Liver (tissue), 9 donors: ENCODE measurements around the gene CDK10. TPM values are rescaled to one million over a fixed set of nuclear protein-coding genes. Genes with fewer than 3 reads are reported as not detected.

Source experiments
- DNase-seq: peaks from one replicate; pipeline ENCODE4 v3.0.0-alpha.2; 2017; ENCODE audit warnings: low spot score
- H3K27ac ChIP-seq, 2 donors: one replicate each; pipeline ENCODE4 v1.7.0; 2013; ENCODE audit warnings: inconsistent platforms in 2 of 2, low read length in 2 of 2, control low read depth in 1 of 2, low read depth in 1 of 2, mild to moderate bottlenecking in 1 of 2
- H3K27me3 ChIP-seq, 4 donors: one replicate each; pipeline versions ENCODE4 v1.6.1 to v1.7.0; 2013; ENCODE audit warnings: low read length in 3 of 4, inconsistent platforms in 1 of 4, mild to moderate bottlenecking in 1 of 4, moderate library complexity in 1 of 4; ENCODE audit not compliant: control insufficient read depth in 4 of 4, insufficient read depth in 4 of 4
- H3K36me3 ChIP-seq, 4 donors: one replicate each; pipeline versions ENCODE4 v1.6.1 to v1.7.0; 2013; ENCODE audit warnings: low read length in 3 of 4, mild to moderate bottlenecking in 3 of 4, low read depth in 1 of 4, moderate library complexity in 1 of 4; ENCODE audit not compliant: control insufficient read depth in 4 of 4, insufficient read depth in 3 of 4
- H3K4me1 ChIP-seq, 4 donors: one replicate each; pipeline versions ENCODE4 v1.6.1 to v1.7.0; 2013; ENCODE audit warnings: low read length in 3 of 4, mild to moderate bottlenecking in 3 of 4, moderate library complexity in 1 of 4; ENCODE audit not compliant: control insufficient read depth in 4 of 4, insufficient read depth in 4 of 4
- H3K4me3 ChIP-seq, 3 donors: one replicate each; pipeline versions ENCODE4 v1.6.1 to v1.7.0; 2013; ENCODE audit warnings: low read length in 3 of 3, control low read depth in 1 of 3, low read depth in 1 of 3, mild to moderate bottlenecking in 1 of 3
- H3K9ac ChIP-seq, 2 donors: one replicate each; pipeline ENCODE4 v1.7.0; 2013; ENCODE audit warnings: low read length in 2 of 2, mild to moderate bottlenecking in 2 of 2, moderate library complexity in 2 of 2, control low read depth in 1 of 2, low read depth in 1 of 2
- H3K9me3 ChIP-seq, 4 donors: one replicate each; pipeline versions ENCODE4 v1.6.1 to v1.7.0; 2013; ENCODE audit warnings: low read length in 3 of 4; ENCODE audit not compliant: control insufficient read depth in 4 of 4
- ATF3 ChIP-seq: IDR thresholded peaks from 2 replicates; pipeline ENCODE4 v1.6.1; 2016; ENCODE audit warnings: antibody characterized with exemption
- CTCF ChIP-seq: fragments of 150-350 bp; IDR thresholded peaks from 2 replicates; pipeline ENCODE4 v1.5.1; 2017; ENCODE audit warnings: improper control_type of control experiment, low read depth, low read length; ENCODE audit not compliant: missing input control
- EGR1 ChIP-seq, 2 donors: IDR thresholded peaks; 2 replicates each; pipeline ENCODE4 v1.6.1; 2016 to 2018; ENCODE audit warnings: antibody characterized with exemption in 2 of 2, low read depth in 2 of 2
- FOXA1 ChIP-seq: IDR thresholded peaks from 2 replicates; pipeline ENCODE4 v1.6.1; 2016; ENCODE audit warnings: antibody characterized with exemption
- FOXA2 ChIP-seq: IDR thresholded peaks from 2 replicates; pipeline ENCODE4 v1.6.1; 2016; ENCODE audit warnings: antibody characterized with exemption
- HNF4A ChIP-seq, 2 donors: conservative IDR thresholded peaks; 2 replicates each; pipeline ENCODE4 v1.6.1; 2016; ENCODE audit warnings: antibody characterized with exemption in 2 of 2, mild to moderate bottlenecking in 2 of 2
- HNF4G ChIP-seq: IDR thresholded peaks from 2 replicates; pipeline ENCODE4 v1.6.1; 2016; ENCODE audit warnings: antibody characterized with exemption
- JUND ChIP-seq, 2 donors: IDR thresholded peaks; 2 replicates each; pipeline ENCODE4 v1.6.1; 2016; ENCODE audit warnings: antibody characterized with exemption in 2 of 2
- MAX ChIP-seq: IDR thresholded peaks from 2 replicates; pipeline ENCODE4 v1.6.1; 2016; ENCODE audit warnings: antibody characterized with exemption
- NR2F2 ChIP-seq: IDR thresholded peaks from 2 replicates; pipeline ENCODE4 v1.6.1; 2016; ENCODE audit warnings: antibody characterized with exemption
- RAD21 ChIP-seq, 2 donors: IDR thresholded peaks; 2 replicates each; pipeline ENCODE4 v1.6.1; 2016; ENCODE audit warnings: antibody characterized with exemption in 2 of 2, mild to moderate bottlenecking in 2 of 2
- REST ChIP-seq: IDR thresholded peaks from 2 replicates; pipeline ENCODE4 v1.6.1; 2016; ENCODE audit warnings: antibody characterized with exemption, mild to moderate bottlenecking
- RXRA ChIP-seq, 2 donors: IDR thresholded peaks; 2 replicates each; pipeline ENCODE4 v1.6.1; 2017 to 2018; ENCODE audit warnings: antibody characterized with exemption in 2 of 2, mild to moderate bottlenecking in 1 of 2
- SP1 ChIP-seq: IDR thresholded peaks from 2 replicates; pipeline ENCODE4 v1.6.1; 2018; ENCODE audit warnings: antibody characterized with exemption, mild to moderate bottlenecking
- TAF1 ChIP-seq: conservative IDR thresholded peaks from 2 replicates; pipeline ENCODE4 v1.6.1; 2016; ENCODE audit warnings: antibody characterized with exemption, mild to moderate bottlenecking
- YY1 ChIP-seq: IDR thresholded peaks from 2 replicates; pipeline ENCODE4 v1.6.1; 2016; ENCODE audit warnings: antibody characterized with exemption, mild to moderate bottlenecking
- ZBTB33 ChIP-seq: IDR thresholded peaks from 2 replicates; pipeline ENCODE4 v1.6.1; 2016; ENCODE audit warnings: antibody characterized with exemption
- WGBS: extraction: QIAGEN DNeasy Blood & Tissue Kit; methylation state at CpG from one replicate; pipeline ENCODE4 v1.1.7; 2013; 5-methylcytosine and 5-hydroxymethylcytosine counted together
- polyA plus RNA-seq, 2 donors: library from polyadenylated mRNA; stranded (reverse) in 1 of 2; unstranded in 1 of 2; fragments of 200-250 nt in 1 of 2; fragments of >200 nt in 1 of 2; fragmentation: Nextera tagmentation in 1 of 2; extraction: Ambion mirVana in 1 of 2; gene quantifications; one replicate each; pipeline versions ENCODE4 v1.2.1 to v1.2.3, GENCODE V29; 2013 to 2015
- total RNA-seq, 2 donors: library from RNA; depleted of rRNA; stranded (reverse); fragments of >200 nt; gene quantifications; one replicate each; pipeline ENCODE4 v1.2.3, GENCODE V29; 2014
- donor health status: healthy.
- donor health status: healthy.
- donor health status: healthy.
- donor health status: healthy.
- donor health status: healthy.

Gene CDK10
- total and polyA plus RNA-seq, 4 donors: 25.1 to 81.2 (median 56.0) TPM

- Histone ChIP-seq H3K4me1 (peaks cover 5 to 14% (median 7%) of the 10 kb centered on the region in 4 donors), H3K9ac (no peak overlapping the region), H3K27ac (no peak overlapping the region), H3K36me3 (no peaks in the 10 kb centered on the region), H3K4me3 (no peak overlapping the region), H3K9me3 (no peaks in the 10 kb centered on the region), H3K27me3 (no peaks in the 10 kb centered on the region)
- TF ChIP-seq ZBTB33 (no peak), YY1 (no peak), NR2F2 (no peak), RXRA (IDR thresholded peaks at IDR 0.05) (no peak), CTCF (no peak)
- no peak for DNase-seq
- WGBS: 93% methylated on average over 29 of the region's 29 CpGs
Measured at GRCh38 chr16:89716916-89717687, 30.6 kb downstream of the CDK10 start.

- Histone ChIP-seq H3K4me1 (peaks cover 5 to 19% (median 13%) of the 10 kb centered on the region in 4 donors), H3K9ac (no peak overlapping the region), H3K27ac (no peak overlapping the region), H3K36me3 (no peaks in the 10 kb centered on the region), H3K9me3 (no peaks in the 10 kb centered on the region), H3K27me3 (no peaks in the 10 kb centered on the region), H3K4me3 (no peak overlapping the region)
- no peak for DNase-seq
- WGBS: 88% methylated on average over 24 of the region's 24 CpGs
- TF ChIP-seq HNF4A (conservative IDR thresholded peaks at IDR 0.05): no peak
- TF ChIP-seq FOXA2: no peak
- no peak for TF ChIP-seq FOXA1
- no peak for TF ChIP-seq MAX
- no peak for TF ChIP-seq YY1
- no peak for TF ChIP-seq ZBTB33
- no peak for TF ChIP-seq CTCF
- no peak for TF ChIP-seq SP1
- no peak for TF ChIP-seq ATF3
- no peak for TF ChIP-seq JUND (IDR thresholded peaks at IDR 0.05)
- TF ChIP-seq REST: no peak
- TF ChIP-seq RXRA (IDR thresholded peaks at IDR 0.05): no peak
- no peak for TF ChIP-seq HNF4G
- TF ChIP-seq NR2F2: no peak
- TF ChIP-seq EGR1 (IDR thresholded peaks at IDR 0.05; ENCODE audit: low read depth in 2 of 2): no peak
- no peak for TF ChIP-seq RAD21 (IDR thresholded peaks at IDR 0.05)
- TF ChIP-seq TAF1: no peak
Measured at GRCh38 chr16:89717688-89718505, 31.4 kb downstream of the CDK10 start.
